Parathyroid adenoma (tissue), 2 donors: ENCODE results near the gene EFNB2.

Experiments used
- H2AFZ ChIP-seq: fragments of 300-600 bp; sonication (generic); one replicate; pipeline ENCODE4 v1.7.0; 2017; ENCODE audit warnings: antibody characterized with exemption, mild to moderate bottlenecking
- H3K27ac ChIP-seq: fragments of 300-600 bp; sonication (generic); one replicate; pipeline ENCODE4 v1.7.0; 2017
- H3K27me3 ChIP-seq: fragments of 300-600 bp; sonication (generic); one replicate; pipeline ENCODE4 v1.7.0; 2017; ENCODE audit warnings: low read length; ENCODE audit not compliant: control insufficient read depth, insufficient read depth
- H3K36me3 ChIP-seq: fragments of 300-600 bp; sonication (generic); one replicate; pipeline ENCODE4 v1.7.0; 2017; ENCODE audit warnings: low read length; ENCODE audit not compliant: control insufficient read depth, insufficient read depth
- H3K4me1 ChIP-seq: fragments of 300-600 bp; sonication (generic); one replicate; pipeline ENCODE4 v1.7.0; 2017; ENCODE audit warnings: control low read depth
- H3K4me2 ChIP-seq: fragments of 300-600 bp; sonication (generic); one replicate; pipeline ENCODE4 v1.7.0; 2017; ENCODE audit warnings: low read length
- H3K4me3 ChIP-seq: fragments of 300-600 bp; sonication (generic); one replicate; pipeline ENCODE4 v1.7.0; 2017; ENCODE audit warnings: low read depth, low read length
- H3K79me2 ChIP-seq: fragments of 300-600 bp; sonication (generic); one replicate; pipeline ENCODE4 v1.7.0; 2017; ENCODE audit warnings: control low read depth
- H3K9ac ChIP-seq: fragments of 300-600 bp; sonication (generic); one replicate; pipeline ENCODE4 v1.7.0; 2017; ENCODE audit warnings: mild to moderate bottlenecking
- H3K9me3 ChIP-seq: fragments of 300-600 bp; sonication (generic); one replicate; pipeline ENCODE4 v1.7.0; 2017; ENCODE audit warnings: low read length; ENCODE audit not compliant: control insufficient read depth
- CTCF ChIP-seq: fragments of 300-600 bp; sonication (generic); IDR thresholded peaks from one replicate; pipeline ENCODE4 v1.7.0; 2017; ENCODE audit warnings: antibody characterized with exemption, mild to moderate bottlenecking
- donor health status: primary hyperparathyroidism.

Gene EFNB2

DNA sequence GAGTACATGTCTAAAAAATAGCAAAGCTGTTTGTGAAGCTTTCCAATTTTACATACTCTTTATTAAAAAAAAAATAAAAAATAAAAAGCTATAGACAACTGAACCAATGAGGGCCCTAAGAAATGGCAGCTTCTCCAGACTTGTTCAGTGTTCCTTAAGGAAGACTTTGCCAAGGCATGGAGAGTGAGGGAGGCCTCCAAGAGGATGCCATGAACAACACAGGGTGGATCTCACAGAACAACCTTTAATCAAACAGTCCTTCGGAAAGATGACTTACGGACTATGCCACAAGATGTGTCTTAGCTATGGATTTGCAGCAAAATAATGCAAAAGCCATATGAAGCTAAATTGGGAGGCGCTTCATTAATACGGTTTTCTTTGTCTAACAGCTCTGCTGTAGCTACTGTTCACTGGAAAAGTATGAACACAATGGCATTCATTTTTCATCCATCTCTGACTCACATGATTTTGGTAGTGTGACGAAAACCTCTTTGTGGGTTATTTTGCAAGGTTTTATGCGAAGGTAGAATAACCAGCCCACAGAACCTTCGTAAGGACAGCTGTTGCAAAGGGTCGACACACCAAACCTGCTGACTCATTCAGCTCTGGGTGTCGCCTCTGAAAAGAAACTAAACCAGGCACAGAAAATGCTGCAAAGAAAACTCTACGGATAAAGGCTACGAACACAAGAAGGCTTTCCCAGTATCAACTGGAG is 27.7 kb downstream of the EFNB2 start:
- Histone ChIP-seq H3K9ac (no peak overlapping the region), H2AFZ (no peak overlapping the region), H3K27ac (no peak overlapping the region), H3K4me2 (no peak overlapping the region), H3K36me3 (no peaks in the 10 kb centered on the region), H3K4me3 (no peak overlapping the region), H3K9me3 (no peaks in the 10 kb centered on the region), H3K79me2 (no peaks in the 10 kb centered on the region), H3K27me3 (no peaks in the 10 kb centered on the region), H3K4me1 (no peaks in the 10 kb centered on the region)
- no peak for TF ChIP-seq CTCF

GRCh38 chr13:106506286-106506685 is 29.2 kb downstream of the EFNB2 start:
- H3K36me3 ChIP-seq: no peaks in the 10 kb centered on the region
- H3K27ac ChIP-seq: no peak overlapping the region
- TF ChIP-seq CTCF: no peak
- H3K4me2 ChIP-seq: no peak overlapping the region
- no peaks in the 10 kb centered on the region for H3K9me3 ChIP-seq
- H3K79me2 ChIP-seq: no peaks in the 10 kb centered on the region
- H3K27me3 ChIP-seq: no peaks in the 10 kb centered on the region
- H3K9ac ChIP-seq: no peak overlapping the region
- H3K4me3 ChIP-seq: no peak overlapping the region
- no peak overlapping the region for H2AFZ ChIP-seq
- no peaks in the 10 kb centered on the region for H3K4me1 ChIP-seq

DNA sequence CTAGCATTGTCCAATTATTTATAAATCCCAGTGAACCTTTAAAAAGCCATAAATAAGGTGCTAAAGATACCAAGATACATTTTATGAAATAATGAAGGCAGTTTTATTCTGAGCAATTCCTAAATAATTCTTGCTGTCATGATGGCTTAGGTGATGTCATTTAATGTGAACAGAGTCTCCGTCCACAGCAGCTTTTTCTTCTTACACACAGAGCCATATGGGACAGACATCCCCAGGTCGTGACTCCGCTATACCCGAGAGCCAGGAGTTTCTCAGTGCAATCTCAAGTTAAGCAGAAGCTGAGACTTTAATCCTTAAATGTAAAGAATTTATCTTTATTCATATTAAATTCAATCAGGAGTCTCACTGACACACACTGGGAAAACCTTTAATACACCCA is 29.7 kb downstream of the EFNB2 start:
- no peaks in the 10 kb centered on the region for H3K4me1 ChIP-seq
- no peaks in the 10 kb centered on the region for H3K27me3 ChIP-seq
- H3K4me2 ChIP-seq: no peak overlapping the region
- TF ChIP-seq CTCF: no peak
- no peak overlapping the region for H3K27ac ChIP-seq
- H3K36me3 ChIP-seq: no peaks in the 10 kb centered on the region
- no peak overlapping the region for H3K9ac ChIP-seq
- H3K4me3 ChIP-seq: no peak overlapping the region
- no peaks in the 10 kb centered on the region for H3K79me2 ChIP-seq
- H3K9me3 ChIP-seq: no peaks in the 10 kb centered on the region
- H2AFZ ChIP-seq: no peak overlapping the region

GRCh38 chr13:106505295-106505694 is 30.2 kb downstream of the EFNB2 start:
- Histone ChIP-seq H3K27ac (no peak overlapping the region), H2AFZ (no peak overlapping the region), H3K4me2 (no peak overlapping the region), H3K79me2 (no peaks in the 10 kb centered on the region), H3K9me3 (no peaks in the 10 kb centered on the region), H3K4me3 (no peak overlapping the region), H3K9ac (no peak overlapping the region), H3K36me3 (no peaks in the 10 kb centered on the region), H3K4me1 (no peaks in the 10 kb centered on the region), H3K27me3 (no peaks in the 10 kb centered on the region)
- no peak for TF ChIP-seq CTCF

GRCh38 chr13:106503730-106504453 is 31.6 kb downstream of the EFNB2 start:
- Histone ChIP-seq H3K9me3 (no peaks in the 10 kb centered on the region), H3K9ac (no peak overlapping the region), H3K4me3 (no peak overlapping the region), H2AFZ (no peak overlapping the region), H3K27ac (no peak overlapping the region), H3K4me2 (no peak overlapping the region), H3K4me1 (no peaks in the 10 kb centered on the region), H3K36me3 (no peaks in the 10 kb centered on the region), H3K27me3 (no peaks in the 10 kb centered on the region), H3K79me2 (no peaks in the 10 kb centered on the region)
- no peak for TF ChIP-seq CTCF
